ENCODE data around the gene PRKCH.
A peak's percentile ranks its signal among the peaks of the same experiment; 100 is the strongest.

Gene PRKCH

GRCh38 chr14:61565181-61565580 is 243.8 kb downstream of the PRKCH start:
- Histone ChIP-seq H3K27ac (ENCODE audit: low read depth, low read length) (peak overlapping the region; percentile 100), H3K4me3 (ENCODE audit: low read depth, low read length) (peak overlapping the region; percentile 25; the same call in 1 of the 2 replicates), H3K4me1 (ENCODE audit: control insufficient read depth, insufficient read depth, low read length, unreplicated experiment) (peaks cover 93% of the 10 kb centered on the region), H3K36me3 (ENCODE audit: insufficient read depth, low read length) (no peaks in the 10 kb centered on the region), H3K27me3 (ENCODE audit: insufficient read depth, low read length) (no peaks in the 10 kb centered on the region), H3K79me2 (ENCODE audit: control insufficient read depth, insufficient read depth, low read length, unreplicated experiment) (peaks cover 56% of the 10 kb centered on the region), H2AFZ (ENCODE audit: low read length, unreplicated experiment) (no peak overlapping the region)

GRCh38 chr14:61565836-61566536 is 244.6 kb downstream of the PRKCH start:
- Histone ChIP-seq H3K27ac (ENCODE audit: low read depth, low read length) (peak overlapping the region; percentile 100), H3K4me1 (ENCODE audit: control insufficient read depth, insufficient read depth, low read length, unreplicated experiment) (peaks cover 93% of the 10 kb centered on the region), H3K27me3 (ENCODE audit: insufficient read depth, low read length) (no peaks in the 10 kb centered on the region), H3K36me3 (ENCODE audit: insufficient read depth, low read length) (no peaks in the 10 kb centered on the region), H2AFZ (ENCODE audit: low read length, unreplicated experiment) (no peak overlapping the region), H3K79me2 (ENCODE audit: control insufficient read depth, insufficient read depth, low read length, unreplicated experiment) (peaks cover 58% of the 10 kb centered on the region), H3K4me3 (ENCODE audit: low read depth, low read length) (peak overlapping the region; percentile 57; the same call in 1 of the 2 replicates)

GRCh38 chr14:61566537-61567225 is 245.3 kb downstream of the PRKCH start:
- peaks cover 65% of the 10 kb centered on the region for H3K79me2 ChIP-seq (ENCODE audit: control insufficient read depth, insufficient read depth, low read length, unreplicated experiment)
- peaks cover 93% of the 10 kb centered on the region for H3K4me1 ChIP-seq (ENCODE audit: control insufficient read depth, insufficient read depth, low read length, unreplicated experiment)
- H3K27me3 ChIP-seq (ENCODE audit: insufficient read depth, low read length) = no peaks in the 10 kb centered on the region
- peak overlapping the region; percentile 57; the same call in 1 of the 2 replicates for H3K4me3 ChIP-seq (ENCODE audit: low read depth, low read length)
- H3K36me3 ChIP-seq (ENCODE audit: insufficient read depth, low read length) = no peaks in the 10 kb centered on the region
- peak overlapping the region; percentile 100 for H3K27ac ChIP-seq (ENCODE audit: low read depth, low read length)
- no peak overlapping the region for H2AFZ ChIP-seq (ENCODE audit: low read length, unreplicated experiment)

- no peaks in the 10 kb centered on the region for H3K27me3 ChIP-seq (ENCODE audit: insufficient read depth, low read length)
- no peak overlapping the region for H2AFZ ChIP-seq (ENCODE audit: low read length, unreplicated experiment)
- H3K4me1 ChIP-seq (ENCODE audit: control insufficient read depth, insufficient read depth, low read length, unreplicated experiment) = peaks cover 95% of the 10 kb centered on the region
- H3K27ac ChIP-seq (ENCODE audit: low read depth, low read length) = peak overlapping the region; percentile 100
- H3K4me3 ChIP-seq (ENCODE audit: low read depth, low read length) = no peak overlapping the region
- no peaks in the 10 kb centered on the region for H3K36me3 ChIP-seq (ENCODE audit: insufficient read depth, low read length)
- peaks cover 78% of the 10 kb centered on the region for H3K79me2 ChIP-seq (ENCODE audit: control insufficient read depth, insufficient read depth, low read length, unreplicated experiment)
Observed at GRCh38 chr14:61567838-61568571, 246.6 kb downstream of the PRKCH start.

- peak overlapping the region; percentile 100 for H3K27ac ChIP-seq (ENCODE audit: low read depth, low read length)
- H3K4me1 ChIP-seq (ENCODE audit: control insufficient read depth, insufficient read depth, low read length, unreplicated experiment) = peaks cover 95% of the 10 kb centered on the region
- H3K36me3 ChIP-seq (ENCODE audit: insufficient read depth, low read length) = no peaks in the 10 kb centered on the region
- peaks cover 78% of the 10 kb centered on the region for H3K79me2 ChIP-seq (ENCODE audit: control insufficient read depth, insufficient read depth, low read length, unreplicated experiment)
- no peak overlapping the region for H2AFZ ChIP-seq (ENCODE audit: low read length, unreplicated experiment)
- no peak overlapping the region for H3K4me3 ChIP-seq (ENCODE audit: low read depth, low read length)
- no peaks in the 10 kb centered on the region for H3K27me3 ChIP-seq (ENCODE audit: insufficient read depth, low read length)
Observed at GRCh38 chr14:61568572-61569011, 247.2 kb downstream of the PRKCH start.

GRCh38 chr14:61569308-61569707 is 247.9 kb downstream of the PRKCH start:
- H3K79me2 ChIP-seq (ENCODE audit: control insufficient read depth, insufficient read depth, low read length, unreplicated experiment) = peaks cover 78% of the 10 kb centered on the region
- peaks cover 95% of the 10 kb centered on the region for H3K4me1 ChIP-seq (ENCODE audit: control insufficient read depth, insufficient read depth, low read length, unreplicated experiment)
- no peaks in the 10 kb centered on the region for H3K36me3 ChIP-seq (ENCODE audit: insufficient read depth, low read length)
- no peak overlapping the region for H2AFZ ChIP-seq (ENCODE audit: low read length, unreplicated experiment)
- H3K27ac ChIP-seq (ENCODE audit: low read depth, low read length) = peak overlapping the region; percentile 100
- no peaks in the 10 kb centered on the region for H3K27me3 ChIP-seq (ENCODE audit: insufficient read depth, low read length)
- H3K4me3 ChIP-seq (ENCODE audit: low read depth, low read length) = peak overlapping the region; percentile 75

- Histone ChIP-seq H3K79me2 (ENCODE audit: control insufficient read depth, insufficient read depth, low read length, unreplicated experiment) (peaks cover 83% of the 10 kb centered on the region), H2AFZ (ENCODE audit: low read length, unreplicated experiment) (no peak overlapping the region), H3K4me3 (ENCODE audit: low read depth, low read length) (peak overlapping the region; percentile 75), H3K4me1 (ENCODE audit: control insufficient read depth, insufficient read depth, low read length, unreplicated experiment) (peaks cover 95% of the 10 kb centered on the region), H3K27ac (ENCODE audit: low read depth, low read length) (peak overlapping the region; percentile 100), H3K27me3 (ENCODE audit: insufficient read depth, low read length) (no peaks in the 10 kb centered on the region), H3K36me3 (ENCODE audit: insufficient read depth, low read length) (no peaks in the 10 kb centered on the region)
Observed at GRCh38 chr14:61569812-61570548, 248.6 kb downstream of the PRKCH start.

- Histone ChIP-seq H3K4me3 (ENCODE audit: low read depth, low read length) (peak overlapping the region; percentile 75), H3K4me1 (ENCODE audit: control insufficient read depth, insufficient read depth, low read length, unreplicated experiment) (peaks cover 95% of the 10 kb centered on the region), H3K36me3 (ENCODE audit: insufficient read depth, low read length) (no peaks in the 10 kb centered on the region), H3K79me2 (ENCODE audit: control insufficient read depth, insufficient read depth, low read length, unreplicated experiment) (peaks cover 87% of the 10 kb centered on the region), H3K27me3 (ENCODE audit: insufficient read depth, low read length) (no peaks in the 10 kb centered on the region), H2AFZ (ENCODE audit: low read length, unreplicated experiment) (no peak overlapping the region), H3K27ac (ENCODE audit: low read depth, low read length) (peak overlapping the region; percentile 100)
Observed at GRCh38 chr14:61570549-61571290, 249.3 kb downstream of the PRKCH start.

- Histone ChIP-seq H3K4me1 (ENCODE audit: control insufficient read depth, insufficient read depth, low read length, unreplicated experiment) (peaks cover 94% of the 10 kb centered on the region), H2AFZ (ENCODE audit: low read length, unreplicated experiment) (no peak overlapping the region), H3K27ac (ENCODE audit: low read depth, low read length) (peak overlapping the region; percentile 100), H3K4me3 (ENCODE audit: low read depth, low read length) (peak overlapping the region; percentile 75), H3K27me3 (ENCODE audit: insufficient read depth, low read length) (no peaks in the 10 kb centered on the region), H3K79me2 (ENCODE audit: control insufficient read depth, insufficient read depth, low read length, unreplicated experiment) (peaks cover 95% of the 10 kb centered on the region), H3K36me3 (ENCODE audit: insufficient read depth, low read length) (no peaks in the 10 kb centered on the region)
Observed at GRCh38 chr14:61571917-61572316, 250.5 kb downstream of the PRKCH start.
